OCI-LY1 (cell line): ENCODE measurements around the gene AQP12B.

ENCODE experiments used
- H2AFZ ChIP-seq: fragments of 200-600 bp; sonication (generic), shearing (Covaris generic); 2 replicates; pipeline ENCODE4 v1.6.0; 2014; ENCODE audit warnings: antibody characterized with exemption, mild to moderate bottlenecking, low read length
- H3F3A ChIP-seq: fragments of 200-600 bp; sonication (generic), shearing (Covaris generic); 2 replicates; pipeline ENCODE4 v1.6.0; 2014; ENCODE audit warnings: mild to moderate bottlenecking, antibody characterized with exemption, low read length, moderate library complexity; ENCODE audit not compliant: insufficient read depth
- H3K27ac ChIP-seq: fragments of 200-600 bp; sonication (generic); 2 replicates; pipeline ENCODE4 v1.5.1; 2014; ENCODE audit warnings: low read length, mixed run types, mild to moderate bottlenecking, low read depth; ENCODE audit not compliant: poor library complexity, severe bottlenecking
- H3K27me3 ChIP-seq: fragments of 200-600 bp; sonication (generic); 2 replicates; pipeline ENCODE4 v1.6.0; 2014; ENCODE audit warnings: antibody characterized with exemption, mild to moderate bottlenecking, low read length, moderate library complexity; ENCODE audit not compliant: insufficient read depth
- H3K36me3 ChIP-seq: fragments of 200-600 bp; sonication (generic); 2 replicates; pipeline ENCODE4 v1.6.1; 2014; ENCODE audit warnings: mild to moderate bottlenecking, antibody characterized with exemption, low read length, moderate library complexity, mixed read lengths; ENCODE audit not compliant: insufficient read depth
- H3K4me1 ChIP-seq: fragments of 200-600 bp; sonication (generic); 2 replicates; pipeline ENCODE4 v1.5.1; 2014; ENCODE audit warnings: mild to moderate bottlenecking, low read length, moderate library complexity; ENCODE audit not compliant: insufficient read depth, severe bottlenecking
- H3K4me2 ChIP-seq: fragments of 200-600 bp; sonication (generic), shearing (Covaris generic); 2 replicates; pipeline ENCODE4 v1.6.1; 2014; ENCODE audit warnings: low read length
- H3K4me3 ChIP-seq: fragments of 200-600 bp; sonication (generic); 2 replicates; pipeline ENCODE4 v1.5.1; 2014; ENCODE audit warnings: low read length, low read depth, mild to moderate bottlenecking, mixed read lengths; ENCODE audit not compliant: poor library complexity, severe bottlenecking
- H3K79me2 ChIP-seq: fragments of 200-600 bp; shearing (Covaris generic); 2 replicates; pipeline ENCODE4 v1.6.1; 2016; ENCODE audit warnings: mixed run types, low read length, mixed read lengths; ENCODE audit not compliant: insufficient read depth
- H3K9ac ChIP-seq: fragments of 200-600 bp; sonication (generic), shearing (Covaris generic); 2 replicates; pipeline ENCODE4 v1.6.1; 2014; ENCODE audit warnings: mild to moderate bottlenecking, low read length, mixed read lengths
- H3K9me2 ChIP-seq: fragments of 200-600 bp; sonication (generic), shearing (Covaris generic); 2 replicates; pipeline ENCODE4 v1.6.1; 2014; ENCODE audit warnings: low read depth, mild to moderate bottlenecking, low read length, mixed read lengths
- H3K9me3 ChIP-seq: fragments of 200-600 bp; shearing (Covaris generic); 2 replicates; pipeline ENCODE4 v1.6.1; 2014; ENCODE audit warnings: low read length, mixed read lengths
- H4K20me1 ChIP-seq: fragments of 200-600 bp; sonication (generic), shearing (Covaris generic); 2 replicates; pipeline ENCODE4 v1.6.0; 2016; ENCODE audit warnings: mild to moderate bottlenecking, low read length; ENCODE audit not compliant: insufficient read depth
- EZH2 ChIP-seq: fragments of 200-600 bp; sonication (generic), shearing (Covaris generic); IDR thresholded peaks from 2 replicates; pipeline ENCODE4 v1.8.0; 2017; ENCODE audit warnings: borderline replicate concordance, mixed run types, mild to moderate bottlenecking, antibody characterized with exemption, low read length, moderate library complexity, mixed read lengths
- TF ChIP-seq, protein P1 (sequence below): fragments of 200-600 bp; sonication (generic), shearing (Covaris generic); IDR thresholded peaks from 2 replicates; pipeline ENCODE4 v1.5.1; 2017; ENCODE audit warnings: mild to moderate bottlenecking, antibody characterized with exemption, low read length, moderate library complexity, mixed read lengths

Gene AQP12B

GRCh38 chr2:240630771-240631547 lies 51.7 kb downstream of the AQP12B start:
- Histone ChIP-seq H3K9me2 (no peaks in the 10 kb centered on the region), H3K4me2 (no peak overlapping the region), H3K9me3 (no peaks in the 10 kb centered on the region), H3K27ac (no peak overlapping the region), H3K27me3 (no peaks in the 10 kb centered on the region), H3F3A (no peaks in the 10 kb centered on the region), H2AFZ (no peak overlapping the region), H3K4me1 (no peaks in the 10 kb centered on the region), H3K36me3 (no peaks in the 10 kb centered on the region), H4K20me1 (no peaks in the 10 kb centered on the region), H3K79me2 (no peaks in the 10 kb centered on the region), H3K4me3 (no peak overlapping the region), H3K9ac (no peak overlapping the region)
- TF ChIP-seq, protein P1, sequence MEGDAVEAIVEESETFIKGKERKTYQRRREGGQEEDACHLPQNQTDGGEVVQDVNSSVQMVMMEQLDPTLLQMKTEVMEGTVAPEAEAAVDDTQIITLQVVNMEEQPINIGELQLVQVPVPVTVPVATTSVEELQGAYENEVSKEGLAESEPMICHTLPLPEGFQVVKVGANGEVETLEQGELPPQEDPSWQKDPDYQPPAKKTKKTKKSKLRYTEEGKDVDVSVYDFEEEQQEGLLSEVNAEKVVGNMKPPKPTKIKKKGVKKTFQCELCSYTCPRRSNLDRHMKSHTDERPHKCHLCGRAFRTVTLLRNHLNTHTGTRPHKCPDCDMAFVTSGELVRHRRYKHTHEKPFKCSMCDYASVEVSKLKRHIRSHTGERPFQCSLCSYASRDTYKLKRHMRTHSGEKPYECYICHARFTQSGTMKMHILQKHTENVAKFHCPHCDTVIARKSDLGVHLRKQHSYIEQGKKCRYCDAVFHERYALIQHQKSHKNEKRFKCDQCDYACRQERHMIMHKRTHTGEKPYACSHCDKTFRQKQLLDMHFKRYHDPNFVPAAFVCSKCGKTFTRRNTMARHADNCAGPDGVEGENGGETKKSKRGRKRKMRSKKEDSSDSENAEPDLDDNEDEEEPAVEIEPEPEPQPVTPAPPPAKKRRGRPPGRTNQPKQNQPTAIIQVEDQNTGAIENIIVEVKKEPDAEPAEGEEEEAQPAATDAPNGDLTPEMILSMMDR = no peak
- TF ChIP-seq EZH2 = no peak

DNA sequence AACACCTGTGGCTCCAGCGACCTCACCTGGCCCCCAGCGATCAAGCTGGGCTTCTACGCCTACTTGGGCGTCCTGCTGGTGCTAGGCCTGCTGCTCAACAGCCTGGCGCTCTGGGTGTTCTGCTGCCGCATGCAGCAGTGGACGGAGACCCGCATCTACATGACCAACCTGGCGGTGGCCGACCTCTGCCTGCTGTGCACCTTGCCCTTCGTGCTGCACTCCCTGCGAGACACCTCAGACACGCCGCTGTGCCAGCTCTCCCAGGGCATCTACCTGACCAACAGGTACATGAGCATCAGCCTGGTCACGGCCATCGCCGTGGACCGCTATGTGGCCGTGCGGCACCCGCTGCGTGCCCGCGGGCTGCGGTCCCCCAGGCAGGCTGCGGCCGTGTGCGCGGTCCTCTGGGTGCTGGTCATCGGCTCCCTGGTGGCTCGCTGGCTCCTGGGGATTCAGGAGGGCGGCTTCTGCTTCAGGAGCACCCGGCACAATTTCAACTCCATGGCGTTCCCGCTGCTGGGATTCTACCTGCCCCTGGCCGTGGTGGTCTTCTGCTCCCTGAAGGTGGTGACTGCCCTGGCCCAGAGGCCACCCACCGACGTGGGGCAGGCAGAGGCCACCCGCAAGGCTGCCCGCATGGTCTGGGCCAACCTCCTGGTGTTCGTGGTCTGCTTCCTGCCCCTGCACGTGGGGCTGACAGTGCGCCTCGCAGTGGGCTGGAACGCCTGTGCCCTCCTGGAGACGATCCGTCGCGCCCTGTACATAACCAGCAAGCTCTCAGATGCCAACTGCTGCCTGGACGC lies 52.5 kb downstream of the AQP12B start:
- Histone ChIP-seq H3F3A (no peaks in the 10 kb centered on the region), H3K4me3 (no peak overlapping the region), H3K27me3 (no peaks in the 10 kb centered on the region), H3K9ac (no peak overlapping the region), H2AFZ (no peak overlapping the region), H3K9me2 (no peaks in the 10 kb centered on the region), H3K36me3 (no peaks in the 10 kb centered on the region), H4K20me1 (no peaks in the 10 kb centered on the region), H3K4me2 (no peak overlapping the region), H3K27ac (no peak overlapping the region), H3K79me2 (no peaks in the 10 kb centered on the region), H3K9me3 (no peaks in the 10 kb centered on the region), H3K4me1 (no peaks in the 10 kb centered on the region)
- TF ChIP-seq EZH2 = no peak
- TF ChIP-seq, protein P1 = no peak

DNA sequence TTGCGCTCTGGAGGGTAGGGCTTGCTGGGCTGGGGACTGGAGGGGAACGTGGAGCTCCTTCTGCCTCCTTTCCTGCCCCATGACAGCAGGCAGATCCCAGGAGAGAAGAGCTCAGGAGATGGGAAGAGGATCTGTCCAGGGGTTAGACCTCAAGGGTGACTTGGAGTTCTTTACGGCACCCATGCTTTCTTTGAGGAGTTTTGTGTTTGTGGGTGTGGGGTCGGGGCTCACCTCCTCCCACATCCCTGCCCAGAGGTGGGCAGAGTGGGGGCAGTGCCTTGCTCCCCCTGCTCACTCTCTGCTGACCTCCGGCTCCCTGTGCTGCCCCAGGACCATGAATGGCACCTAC lies 53.1 kb downstream of the AQP12B start:
- no peaks in the 10 kb centered on the region for H3K27me3 ChIP-seq
- TF ChIP-seq, protein P1 = no peak
- TF ChIP-seq EZH2 = no peak
- no peaks in the 10 kb centered on the region for H3K9me3 ChIP-seq
- no peaks in the 10 kb centered on the region for H3K36me3 ChIP-seq
- no peak overlapping the region for H3K27ac ChIP-seq
- no peak overlapping the region for H2AFZ ChIP-seq
- no peaks in the 10 kb centered on the region for H3K9me2 ChIP-seq
- no peak overlapping the region for H3K9ac ChIP-seq
- H3K4me1 ChIP-seq = no peaks in the 10 kb centered on the region
- no peaks in the 10 kb centered on the region for H3F3A ChIP-seq
- no peaks in the 10 kb centered on the region for H4K20me1 ChIP-seq
- no peaks in the 10 kb centered on the region for H3K79me2 ChIP-seq
- no peak overlapping the region for H3K4me2 ChIP-seq
- H3K4me3 ChIP-seq = no peak overlapping the region
